ENCODE results near the gene CIZ1. TPM values are rescaled to one million over a fixed set of nuclear protein-coding genes. Genes with fewer than 3 reads are reported as not detected.

Gene CIZ1
- total and polyA plus RNA-seq, 9 of the 15 experiments (the other 6 are each of a cell fraction or from before 2014, with no cell fraction given), result 6.6 to 329 (median 87.8) TPM

GRCh38 chr9:128159522-128159783 lies 31.9 kb downstream of the CIZ1 start (continued):
- peak in 1 of 2 experiments; percentile 53 for TF ChIP-seq AFF1 (IDR thresholded peaks at IDR 0.05; ENCODE audit: low read depth in 1 of 2, partially characterized antibody in 2 of 2)
- TF ChIP-seq ZNF655 (CRISPR knock-in tag; IDR thresholded peaks at IDR 0.05), result no peak
- TF ChIP-seq NR4A1 (CRISPR knock-in tag; IDR thresholded peaks at IDR 0.05), result peak; percentile 58; the same call in 1 of the 2 replicates
- TF ChIP-seq NR4A1 (tag; IDR thresholded peaks at IDR 0.05), result peak; percentile 68; the same call in 1 of the 2 replicates
- no peak for TF ChIP-seq XRCC5 (IDR thresholded peaks at IDR 0.05; ENCODE audit: low read depth, low read length)
- TF ChIP-seq HDGF (IDR thresholded peaks at IDR 0.05), result no peak
- no peak for TF ChIP-seq NONO (IDR thresholded peaks at IDR 0.05; ENCODE audit: low read depth in 2 of 2, low read length in 1 of 2)
- TF ChIP-seq ZSCAN29 (IDR thresholded peaks at IDR 0.05), result no peak; the same call in 1 of the 2 replicates
- TF ChIP-seq YY1 (IDR thresholded peaks at IDR 0.05; ENCODE audit: borderline replicate concordance in 1 of 3, control insufficient read depth in 1 of 3, extremely low read depth in 1 of 3, insufficient read depth in 3 of 3, insufficient read length in 1 of 3, insufficient replicate concordance in 2 of 3, low read depth in 1 of 3, low read length in 2 of 3), result no peak
- no peak for TF ChIP-seq ZNF146 (CRISPR knock-in tag; IDR thresholded peaks at IDR 0.05; ENCODE audit: unreplicated experiment)
- no peak for TF ChIP-seq MEF2A (IDR thresholded peaks at IDR 0.05; ENCODE audit: control insufficient read depth, low read depth, low read length)
- peak; percentile 82 for TF ChIP-seq CEBPB (tag; IDR thresholded peaks at IDR 0.05)
- no peak for TF ChIP-seq ZNF354B (CRISPR knock-in tag; IDR thresholded peaks at IDR 0.05)
- TF ChIP-seq ZNF644 (tag; IDR thresholded peaks at IDR 0.05; ENCODE audit: low read depth), result no peak
- TF ChIP-seq FOXK2 (conservative IDR thresholded peaks at IDR 0.05 in 1 of 2, IDR thresholded peaks at IDR 0.05 in 1 of 2; ENCODE audit: low read depth in 2 of 2), result no peak
- TF ChIP-seq ZNF589 (CRISPR knock-in tag; IDR thresholded peaks at IDR 0.05; ENCODE audit: low read depth), result no peak
- TF ChIP-seq CHD1 (IDR thresholded peaks at IDR 0.05; ENCODE audit: low read length), result peak; percentile 33

Data from K562 (cell line).